Esophagus squamous epithelium (tissue), 4 donors: ENCODE results near the gene CCR4.

ENCODE experiments used
- CTCF ChIP-seq, 6 experiments: fragments of 450-650 bp in 4 of 6; fragments of 200-600 bp in 2 of 6; sonication (generic) in 2 of 6; IDR thresholded peaks; one replicate each; pipeline ENCODE4 v1.5.1; 2016 to 2019; ENCODE audit warnings: antibody characterized with exemption in 6 of 6, mild to moderate bottlenecking in 4 of 6, moderate library complexity in 4 of 6
- POLR2A ChIP-seq, 4 donors: fragments of 450-650 bp; IDR thresholded peaks; one replicate each; pipeline ENCODE4 v1.6.1; 2017; ENCODE audit warnings: antibody characterized with exemption in 4 of 4, mild to moderate bottlenecking in 4 of 4, moderate library complexity in 3 of 4

- TF ChIP-seq CTCF (IDR thresholded peaks at IDR 0.05) (no peak), POLR2A (IDR thresholded peaks at IDR 0.05) (no peak)
Measured at GRCh38 chr3:32912046-32912445, 39.4 kb upstream of the CCR4 start.
